GM13976 (cell line): ENCODE results near the gene CYTH3.

ENCODE experiments used
- DNase-seq: peaks from one replicate; pipeline ENCODE4 v3.0.0; 2012; ENCODE audit warnings: low spot score
- CTCF ChIP-seq: IDR thresholded peaks from 2 replicates; pipeline ENCODE4 v1.5.1; 2012; ENCODE audit warnings: borderline replicate concordance, mild to moderate bottlenecking; ENCODE audit not compliant: insufficient read depth; ENCODE audit errors: extremely low read depth, missing control alignments, control extremely low read depth
- in situ Hi-C: fragments of 300-500 bp; cut with MboI; formaldehyde crosslinking; loops from one replicate; pipeline ENCODE4 v1.12.0; 2022; ENCODE audit warnings: low sequenced_read_pairs, mixed read lengths, inconsistent platforms; ENCODE audit not compliant: unreplicated experiment

Gene CYTH3

GRCh38 chr7:6172910-6173295, 99.5 kb downstream of the CYTH3 start:
- in situ Hi-C loops = no loop called here
- DNase-seq = no peak
- TF ChIP-seq CTCF = no peak

- in situ Hi-C loops = no loop called here
- no peak for TF ChIP-seq CTCF
- DNase-seq = no peak
Observed at GRCh38 chr7:6172224-6172909, 100.1 kb downstream of the CYTH3 start.

GRCh38 chr7:6171532-6172223, 100.7 kb downstream of the CYTH3 start:
- no peak for TF ChIP-seq CTCF
- in situ Hi-C loops = no loop called here
- no peak for DNase-seq

- in situ Hi-C loops = no loop called here
- TF ChIP-seq CTCF = no peak
- DNase-seq = no peak
Observed at GRCh38 chr7:6170571-6171531, 101.6 kb downstream of the CYTH3 start.

- no peak for DNase-seq
- no peak for TF ChIP-seq CTCF
- in situ Hi-C loops = no loop called here
Observed at GRCh38 chr7:6169805-6170520, 102.5 kb downstream of the CYTH3 start.

- no peak for TF ChIP-seq CTCF
- in situ Hi-C loops = no loop called here
- DNase-seq = no peak
Observed at GRCh38 chr7:6168477-6168868, 104.0 kb downstream of the CYTH3 start.
